A549 (cell line): Measurements from ENCODE around the gene CTIF. TPM values are rescaled to one million over a fixed set of nuclear protein-coding genes. Genes with fewer than 3 reads are reported as not detected.
A peak's percentile ranks its signal among the peaks of the same experiment; 100 is the strongest.

Experiments
- ATAC-seq, 2 experiments: fragments of 200-7000 bp in 1 of 2; fragments of >200 bp in 1 of 2; cut with Nextera tagmentation in 1 of 2; cut with Tn5 transposase in 1 of 2; 3 replicates each; pipeline versions ENCODE4 v1.8.0 to v1.9.1; 2018 to 2020; ENCODE audit warnings: mild to moderate bottlenecking in 1 of 2, moderate library complexity in 1 of 2
- CTCF ChIA-PET: fragments of 300-600 bp; sonication (Branson Sonifier 250); formaldehyde crosslinking; extraction: SDS; loops from one replicate; lab custom pipeline; 2021; ENCODE audit warnings: antibody characterized with exemption, inconsistent platforms; lab: Yijun Ruan, JAX
- POLR2A ChIA-PET: fragments of 350-600 bp; formaldehyde crosslinking; extraction: SDS; loops from one replicate; lab custom pipeline; 2021; ENCODE audit warnings: antibody characterized with exemption, inconsistent platforms; lab: Yijun Ruan, JAX
- DNase-seq, 2 experiments: peaks; one replicate each; pipeline versions ENCODE4 v3.0.0 to v3.0.0-alpha.2; 2011 to 2016; ENCODE audit warnings: low read depth in 1 of 2, low spot score in 1 of 2
- FAIRE-seq: peaks from 2 replicates; lab custom pipeline; 2011; peaks lifted over from hg19 to GRCh38; lab: Jason Lieb, UNC
- H3K27ac ChIP-seq, 2 experiments: fragments of >200 bp; sonication (Bioruptor Twin); formaldehyde crosslinking; 3 replicates each; pipeline ENCODE4 v1.5.1; 2016 to 2017
- H3K4me1 ChIP-seq: fragments of >200 bp; sonication (Bioruptor Twin); formaldehyde crosslinking; 3 replicates; pipeline ENCODE4 v1.6.1; 2016
- H3K4me2 ChIP-seq: fragments of >200 bp; sonication (Bioruptor Twin); formaldehyde crosslinking; 3 replicates; pipeline ENCODE4 v1.6.1; 2016
- H3K4me3 ChIP-seq: fragments of >200 bp; sonication (Bioruptor Twin); formaldehyde crosslinking; 3 replicates; pipeline ENCODE4 v1.5.1; 2016
- H3K9me3 ChIP-seq: fragments of >200 bp; sonication (Bioruptor Twin); formaldehyde crosslinking; 3 replicates; pipeline ENCODE4 v1.6.1; 2016
- CBX8 ChIP-seq: fragments of 200-600 bp; sonication (generic); IDR thresholded peaks from 2 replicates; pipeline ENCODE4 v1.6.1; 2016
- CEBPB ChIP-seq, 2 experiments: fragments of >200 bp in 1 of 2; sonication (Bioruptor Twin) in 1 of 2; formaldehyde crosslinking in 1 of 2; IDR thresholded peaks; 2 replicates each; pipeline ENCODE4 v1.6.1; 2012 to 2016
- CHD2 ChIP-seq: fragments of 150-350 bp; IDR thresholded peaks from 2 replicates; pipeline ENCODE4 v1.6.1; 2014; ENCODE audit warnings: low read length; ENCODE audit not compliant: partially characterized antibody
- EHF ChIP-seq: fragments of 250-450 bp; sonication (Bioruptor Pico); IDR thresholded peaks from 2 replicates; pipeline ENCODE4 v1.5.0; 2020; ENCODE audit warnings: mild to moderate bottlenecking
- EP300 ChIP-seq, 2 experiments: fragments of >200 bp; sonication (Bioruptor Twin); formaldehyde crosslinking; IDR thresholded peaks; 2 replicates in 1 of 2; 3 replicates in 1 of 2; pipeline ENCODE4 v1.6.1; 2016 to 2017
- ESRRA ChIP-seq: fragments of 150-350 bp; IDR thresholded peaks from 2 replicates; pipeline ENCODE4 v1.6.1; 2014; ENCODE audit warnings: mild to moderate bottlenecking, low read length, borderline replicate concordance
- FOSL2 ChIP-seq, 2 experiments: fragments of 450-650 bp in 1 of 2; fragments of >200 bp in 1 of 2; sonication (Bioruptor Twin) in 1 of 2; formaldehyde crosslinking; IDR thresholded peaks; 2 replicates each; pipeline versions ENCODE4 v1.5.0 to v1.6.1; 2016 to 2020; ENCODE audit warnings: mild to moderate bottlenecking in 1 of 2, moderate library complexity in 1 of 2
- FOXS1 ChIP-seq: fragments of 250-450 bp; sonication (Bioruptor Pico); IDR thresholded peaks from 2 replicates; pipeline ENCODE4 v1.5.0; 2020; ENCODE audit warnings: mild to moderate bottlenecking, moderate library complexity
- JUNB ChIP-seq: fragments of >200 bp; sonication (Bioruptor Twin); formaldehyde crosslinking; IDR thresholded peaks from 2 replicates; pipeline ENCODE4 v1.6.1; 2016
- KDM5A ChIP-seq: fragments of 200-600 bp; sonication (generic); IDR thresholded peaks from 2 replicates; pipeline ENCODE4 v1.6.1; 2016; ENCODE audit warnings: antibody characterized with exemption, mild to moderate bottlenecking
- MAFK ChIP-seq: fragments of 450-650 bp; IDR thresholded peaks from 2 replicates; pipeline ENCODE4 v1.6.1; 2014; ENCODE audit not compliant: partially characterized antibody
- NPAS2 ChIP-seq: fragments of 250-450 bp; sonication (Bioruptor Pico); IDR thresholded peaks from 2 replicates; pipeline ENCODE4 v1.8.0; 2022; ENCODE audit warnings: mild to moderate bottlenecking, moderate library complexity, borderline replicate concordance
- PHF8 ChIP-seq: fragments of 200-600 bp; sonication (generic); IDR thresholded peaks from 2 replicates; pipeline ENCODE4 v1.6.1; 2016; ENCODE audit warnings: low read depth, mild to moderate bottlenecking, antibody characterized with exemption, moderate library complexity, borderline replicate concordance
- POLR2A ChIP-seq: IDR thresholded peaks from 2 replicates; pipeline ENCODE4 v1.6.1; 2012; ENCODE audit warnings: mild to moderate bottlenecking, low read length
- POLR2AphosphoS2 ChIP-seq: conservative IDR thresholded peaks from 2 replicates; pipeline ENCODE4 v1.6.1; 2012; ENCODE audit warnings: low read length, improper control_type of control experiment, inconsistent platforms
- RCOR1 ChIP-seq: fragments of 150-350 bp; IDR thresholded peaks from 2 replicates; pipeline ENCODE4 v1.6.1; 2014; ENCODE audit warnings: antibody characterized with exemption, low read length, low read depth
- TP53 ChIP-seq: fragments of 250-450 bp; sonication (Bioruptor Pico); IDR thresholded peaks from 2 replicates; pipeline ENCODE4 v1.5.0; 2021; ENCODE audit warnings: mild to moderate bottlenecking, moderate library complexity
- ZFP36 ChIP-seq: fragments of 450-650 bp; IDR thresholded peaks from 2 replicates; pipeline ENCODE4 v1.6.1; 2014; ENCODE audit warnings: borderline replicate concordance; ENCODE audit not compliant: partially characterized antibody
- WGBS: methylation state at CpG from one replicate; pipeline ENCODE4 v1.1.6; 2017; ENCODE audit errors: missing lambda C conversion rate; 5-methylcytosine and 5-hydroxymethylcytosine counted together
- polyA plus RNA-seq, 4 experiments: library from polyadenylated mRNA; depleted of rRNA in 3 of 4; stranded (reverse); fragments of >200 nt; fragmentation: RNase III in 1 of 4; extraction: RNeasy Plus Mini Kit Qiagen cat#74134 plus additional on column Dnase treatment in 1 of 4; gene quantifications; 2 replicates in 3 of 4; 3 replicates in 1 of 4; pipeline ENCODE4 v1.2.3, GENCODE V29; 2011 to 2017
- TF ChIP-seq, protein P1 (sequence below): fragments of 250-450 bp; sonication (Bioruptor Pico); IDR thresholded peaks from 2 replicates; pipeline ENCODE4 v1.5.0; 2020; ENCODE audit warnings: low read depth, mild to moderate bottlenecking, moderate library complexity
- TF ChIP-seq, protein P2 (sequence below): IDR thresholded peaks from 2 replicates; pipeline ENCODE4 v1.6.1; 2012
- TF ChIP-seq, protein P3 (sequence below): fragments of >200 bp; sonication (Bioruptor Twin); formaldehyde crosslinking; IDR thresholded peaks from 2 replicates; pipeline ENCODE4 v1.6.1; 2016
- TF ChIP-seq, protein P4 (sequence below): IDR thresholded peaks from 2 replicates; pipeline ENCODE4 v1.6.1; 2012
- TF ChIP-seq, protein P5 (sequence below): fragments of 450-650 bp; IDR thresholded peaks from 2 replicates; pipeline ENCODE4 v1.6.1; 2014; ENCODE audit warnings: antibody characterized with exemption

The CTIF gene
- polyA plus RNA-seq, 2 of the 4 experiments (the other 2 are of a cell fraction): 17.0 to 24.7 TPM

DNA sequence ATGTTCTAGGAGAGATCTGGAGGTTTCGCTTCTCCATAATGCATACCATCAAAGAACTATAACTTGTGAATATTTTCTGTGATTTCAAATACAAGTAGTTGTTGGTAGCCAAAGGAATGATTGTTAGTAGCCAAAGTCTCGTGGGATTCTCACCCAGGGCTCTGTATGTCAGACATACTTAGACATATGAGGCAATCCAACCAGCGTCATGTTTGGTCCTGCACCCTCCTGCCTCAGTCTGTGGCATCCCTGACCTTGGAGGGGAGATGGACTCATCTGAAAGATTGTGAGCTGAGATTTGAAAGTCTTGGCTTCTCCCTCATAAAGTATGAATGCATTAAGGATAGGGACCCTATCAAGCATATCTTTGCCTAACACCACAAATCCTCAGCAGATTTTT lies 81.2 kb downstream of the CTIF start:
- ChIA-PET POLR2A (interaction anchor here (0.5 kb wide), 1 partner anchor 79 kb away, joined by 3 read pairs; no protein-coding TSS in a partner anchor), CTCF (interaction anchor here (2.2 kb wide), 1 partner anchor 144 kb away, joined by 8 read pairs; no protein-coding TSS in a partner anchor)
- Histone ChIP-seq H3K4me2 (no peak overlapping the region; the same call in 2 of the 3 replicates), H3K4me3 (no peak overlapping the region), H3K4me1 (peaks cover 61% of the 10 kb centered on the region), H3K9me3 (no peaks in the 10 kb centered on the region), H3K27ac (peak overlapping the region; percentile 87 to 94)
- TF ChIP-seq ZFP36 (no peak), CHD2 (no peak), PHF8 (no peak), CBX8 (no peak), CEBPB (IDR thresholded peaks at IDR 0.05) (no peak)
- DNase-seq (no peak), FAIRE-seq (no peak), ATAC-seq (no peak)
- WGBS: 90% methylated on average over 3 of the region's 3 CpGs

DNA sequence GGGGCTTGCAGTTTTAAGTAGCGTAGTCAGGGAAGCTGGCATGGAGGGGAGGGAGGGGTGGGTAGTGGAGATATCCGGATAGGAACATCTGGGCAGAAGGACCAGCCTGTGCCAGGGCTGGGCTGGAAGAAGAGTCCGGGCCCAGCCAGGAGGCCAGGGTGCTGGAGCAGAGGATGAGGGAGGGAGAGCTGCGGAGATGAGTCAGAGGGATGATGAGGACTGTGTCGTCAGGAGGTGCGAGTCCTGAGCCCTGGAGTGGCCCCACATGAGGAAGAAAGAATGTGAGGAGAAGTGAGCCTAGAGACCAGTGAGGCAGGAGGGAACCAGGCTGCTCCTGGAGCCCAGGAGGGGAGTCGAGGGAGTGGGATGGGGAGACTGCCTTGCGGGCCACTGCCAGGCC lies 82.4 kb downstream of the CTIF start:
- CTCF ChIA-PET: interaction anchor here (0.5 to 2.2 kb wide), 7 partner anchors 10 to 590 kb away, joined by 3 to 8 read pairs (median 3); no protein-coding TSS in a partner anchor
- H3K27ac ChIP-seq: peak overlapping the region; percentile 87 to 94

DNA sequence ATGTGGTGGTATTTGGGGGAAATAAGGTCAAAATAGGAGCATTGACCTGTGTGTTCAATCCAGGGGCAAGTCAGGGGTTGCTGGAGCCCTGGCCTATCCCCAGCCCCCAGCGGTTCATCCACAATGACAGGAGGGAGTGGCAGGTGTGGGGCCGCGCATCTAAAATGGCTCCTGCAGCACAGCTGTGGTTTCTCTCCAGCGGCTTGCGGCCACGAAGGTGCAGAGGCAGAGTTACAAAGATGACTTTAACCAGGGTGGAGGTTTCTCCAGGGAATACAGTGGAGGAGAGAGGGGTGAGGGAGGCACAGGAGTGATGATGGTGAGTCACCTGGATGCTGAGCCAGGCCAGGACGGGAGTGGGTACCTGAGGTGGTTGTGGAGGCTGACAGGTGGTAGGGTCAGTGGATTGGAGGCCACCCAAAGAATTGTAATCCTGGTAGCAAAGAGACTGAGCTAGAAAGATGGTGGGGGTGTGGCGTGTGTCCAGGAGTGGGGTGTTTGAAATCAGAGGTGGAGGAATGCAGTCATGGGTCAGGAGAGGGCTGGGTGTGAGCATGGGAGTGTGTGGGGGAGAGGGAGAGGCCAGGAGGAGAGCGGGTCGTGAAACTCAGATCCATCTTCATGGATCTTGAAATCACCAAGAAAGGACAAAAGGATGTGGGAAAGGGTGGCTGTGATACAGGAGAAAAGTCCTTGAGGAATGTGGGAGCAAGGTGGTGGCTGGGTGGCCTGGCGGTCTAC lies 83.2 kb downstream of the CTIF start:
- H3K4me3 ChIP-seq: 0 out of 3 replicates have a peak overlapping the region, but pooled peaks have one; percentile 8
- TF ChIP-seq MAFK: no peak
- TF ChIP-seq ESRRA: no peak
- no peak for TF ChIP-seq JUNB
- TF ChIP-seq TP53 (CRISPR knock-in tag): no peak
- TF ChIP-seq POLR2AphosphoS2: no peak
- no peak for TF ChIP-seq KDM5A
- TF ChIP-seq, protein P1, sequence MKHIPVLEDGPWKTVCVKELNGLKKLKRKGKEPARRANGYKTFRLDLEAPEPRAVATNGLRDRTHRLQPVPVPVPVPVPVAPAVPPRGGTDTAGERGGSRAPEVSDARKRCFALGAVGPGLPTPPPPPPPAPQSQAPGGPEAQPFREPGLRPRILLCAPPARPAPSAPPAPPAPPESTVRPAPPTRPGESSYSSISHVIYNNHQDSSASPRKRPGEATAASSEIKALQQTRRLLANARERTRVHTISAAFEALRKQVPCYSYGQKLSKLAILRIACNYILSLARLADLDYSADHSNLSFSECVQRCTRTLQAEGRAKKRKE (CRISPR knock-in tag): no peak
- no peak for TF ChIP-seq EHF (CRISPR knock-in tag)
- no peak for TF ChIP-seq NPAS2
- TF ChIP-seq, protein P2, sequence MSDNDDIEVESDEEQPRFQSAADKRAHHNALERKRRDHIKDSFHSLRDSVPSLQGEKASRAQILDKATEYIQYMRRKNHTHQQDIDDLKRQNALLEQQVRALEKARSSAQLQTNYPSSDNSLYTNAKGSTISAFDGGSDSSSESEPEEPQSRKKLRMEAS: no peak
- no peak for TF ChIP-seq CBX8
- no peak for TF ChIP-seq FOXS1 (CRISPR knock-in tag)
- TF ChIP-seq RCOR1: no peak
- TF ChIP-seq EP300 (IDR thresholded peaks at IDR 0.05): no peak
- FAIRE-seq (no peak), DNase-seq (no peak), ATAC-seq (peak in 1 of 2 experiments; percentile 8; a peak in 2 of 6 replicates)
- peak overlapping the region; percentile 87 to 94 for H3K27ac ChIP-seq
- 76% methylated on average over 11 of the region's 11 CpGs for WGBS
- CTCF ChIA-PET: interaction anchor here (0.5 to 1.3 kb wide), 5 partner anchors 9 to 146 kb away, joined by 3 to 4 read pairs (median 3); no protein-coding TSS in a partner anchor
- peaks cover 73% of the 10 kb centered on the region for H3K4me1 ChIP-seq
- POLR2A ChIA-PET: no interaction called here
- H3K9me3 ChIP-seq: no peaks in the 10 kb centered on the region
- peak overlapping the region; percentile 72 for H3K4me2 ChIP-seq

More for the DNA sequence above, 82.4 kb downstream of the CTIF start:
- TF ChIP-seq EP300 (IDR thresholded peaks at IDR 0.05) (peak in 1 of 2 experiments; percentile 29; a peak in 1 of 5 replicates), TP53 (CRISPR knock-in tag) (no peak), POLR2A (no peak), FOSL2 (IDR thresholded peaks at IDR 0.05) (no peak), FOSL2 (CRISPR knock-in tag; IDR thresholded peaks at IDR 0.05) (0 out of 2 replicates have a peak, but pooled peaks have one; percentile 8), POLR2AphosphoS2 (no peak), CEBPB (IDR thresholded peaks at IDR 0.05) (no peak)
- TF ChIP-seq, protein P3, sequence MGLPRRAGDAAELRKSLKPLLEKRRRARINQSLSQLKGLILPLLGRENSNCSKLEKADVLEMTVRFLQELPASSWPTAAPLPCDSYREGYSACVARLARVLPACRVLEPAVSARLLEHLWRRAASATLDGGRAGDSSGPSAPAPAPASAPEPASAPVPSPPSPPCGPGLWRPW: no peak
- TF ChIP-seq, protein P4, sequence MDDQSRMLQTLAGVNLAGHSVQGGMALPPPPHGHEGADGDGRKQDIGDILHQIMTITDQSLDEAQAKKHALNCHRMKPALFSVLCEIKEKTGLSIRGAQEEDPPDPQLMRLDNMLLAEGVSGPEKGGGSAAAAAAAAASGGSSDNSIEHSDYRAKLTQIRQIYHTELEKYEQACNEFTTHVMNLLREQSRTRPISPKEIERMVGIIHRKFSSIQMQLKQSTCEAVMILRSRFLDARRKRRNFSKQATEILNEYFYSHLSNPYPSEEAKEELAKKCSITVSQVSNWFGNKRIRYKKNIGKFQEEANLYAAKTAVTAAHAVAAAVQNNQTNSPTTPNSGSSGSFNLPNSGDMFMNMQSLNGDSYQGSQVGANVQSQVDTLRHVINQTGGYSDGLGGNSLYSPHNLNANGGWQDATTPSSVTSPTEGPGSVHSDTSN: no peak
- TF ChIP-seq, protein P5, sequence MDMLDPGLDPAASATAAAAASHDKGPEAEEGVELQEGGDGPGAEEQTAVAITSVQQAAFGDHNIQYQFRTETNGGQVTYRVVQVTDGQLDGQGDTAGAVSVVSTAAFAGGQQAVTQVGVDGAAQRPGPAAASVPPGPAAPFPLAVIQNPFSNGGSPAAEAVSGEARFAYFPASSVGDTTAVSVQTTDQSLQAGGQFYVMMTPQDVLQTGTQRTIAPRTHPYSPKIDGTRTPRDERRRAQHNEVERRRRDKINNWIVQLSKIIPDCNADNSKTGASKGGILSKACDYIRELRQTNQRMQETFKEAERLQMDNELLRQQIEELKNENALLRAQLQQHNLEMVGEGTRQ: no peak
- H3K9me3 ChIP-seq: no peaks in the 10 kb centered on the region
- H3K4me3 ChIP-seq: no peak overlapping the region
- DNase-seq: peak; percentile 39 to 45
- POLR2A ChIA-PET: no interaction called here
- ATAC-seq: peak; percentile 73 to 75
- H3K4me2 ChIP-seq: peak overlapping the region; percentile 72
- peaks cover 70% of the 10 kb centered on the region for H3K4me1 ChIP-seq
- WGBS: 44% methylated on average over 8 of the region's 8 CpGs
- FAIRE-seq: no peak
